Caco-2 (cell line): Measurements from ENCODE around the gene IL1RAPL1. TPM values are rescaled to one million over a fixed set of nuclear protein-coding genes. Genes with fewer than 3 reads are reported as not detected.

Source experiments
- BruUV-seq: library from RNA; stranded (reverse); fragments of 400-500 nt; replicated peaks from 2 replicates; lab custom pipeline; 2021; lab: Mats Ljungman, UMichigan
- CTCF ChIA-PET: fragments of 300-600 bp; sonication (Branson Sonifier 250); formaldehyde crosslinking; loops from one replicate; lab custom pipeline; 2022; ENCODE audit warnings: antibody characterized with exemption; lab: Charles Lee
- POLR2A ChIA-PET: fragments of 300-600 bp; sonication (Branson Sonifier 250); formaldehyde crosslinking; loops from one replicate; lab custom pipeline; 2022; ENCODE audit warnings: antibody characterized with exemption; lab: Charles Lee
- DNase-seq, 2 experiments: peaks; one replicate each; pipeline versions ENCODE4 v3.0.0 to v3.0.0-alpha.2; 2020 to 2022
- H3K27me3 ChIP-seq: replicated peaks from 2 replicates; pipeline ENCODE4 v1.6.0; 2011; ENCODE audit warnings: low read length; ENCODE audit not compliant: control insufficient read depth, insufficient read depth
- H3K36me3 ChIP-seq: 2 replicates; pipeline ENCODE4 v1.5.1; 2011; ENCODE audit warnings: low read length; ENCODE audit not compliant: control insufficient read depth, insufficient read depth
- H3K4me1 ChIP-seq: fragments of 250-450 bp; sonication (Bioruptor Pico); 2 replicates; pipeline ENCODE4 v1.5.1; 2020; ENCODE audit warnings: mild to moderate bottlenecking
- H3K4me3 ChIP-seq: 2 replicates; pipeline ENCODE4 v1.5.1; 2011; ENCODE audit warnings: low read depth, mild to moderate bottlenecking, control low read depth, low read length
- H3K9me3 ChIP-seq: fragments of 250-450 bp; sonication (Bioruptor Pico); 2 replicates; pipeline ENCODE4 v1.5.1; 2020; ENCODE audit warnings: mild to moderate bottlenecking, moderate library complexity
- H3K27ac Mint-ChIP-seq: one replicate; pipeline ENCODE4 v1.8.0; 2022; ENCODE audit warnings: mixed read lengths; ENCODE audit not compliant: unreplicated experiment
- H3K27me3 Mint-ChIP-seq: one replicate; pipeline ENCODE4 v1.8.0; 2022; ENCODE audit warnings: mixed read lengths; ENCODE audit not compliant: insufficient read depth, unreplicated experiment
- H3K36me3 Mint-ChIP-seq: one replicate; pipeline ENCODE4 v1.8.0; 2022; ENCODE audit warnings: mild to moderate bottlenecking, mixed read lengths; ENCODE audit not compliant: insufficient read depth, unreplicated experiment
- H3K4me1 Mint-ChIP-seq: one replicate; pipeline ENCODE4 v1.8.0; 2022; ENCODE audit warnings: low read depth, mixed read lengths; ENCODE audit not compliant: unreplicated experiment
- H3K4me3 Mint-ChIP-seq: one replicate; pipeline ENCODE4 v1.8.0; 2022; ENCODE audit warnings: mild to moderate bottlenecking, moderate library complexity, mixed read lengths; ENCODE audit not compliant: unreplicated experiment
- H3K9me3 Mint-ChIP-seq: one replicate; pipeline ENCODE4 v1.8.0; 2022; ENCODE audit warnings: mixed read lengths; ENCODE audit not compliant: unreplicated experiment
- intact Hi-C: fragments of 100-400 bp; cut with micrococcal nuclease; formaldehyde crosslinking; loops from one replicate; pipeline ENCODE4 v1.10.0; 2022; ENCODE audit not compliant: unreplicated experiment
- total RNA-seq: library from RNA; stranded (reverse); gene quantifications from 2 replicates; pipeline ENCODE4 v1.2.3, GENCODE V29; 2022
- TF ChIP-seq, protein P1 (sequence below), 2 experiments: fragments of 200-600 bp in 1 of 2; IDR thresholded peaks; 1 replicate in 1 of 2; 2 replicates in 1 of 2; pipeline versions ENCODE4 v1.5.1 to v1.8.0; 2011 to 2022; ENCODE audit warnings: antibody characterized with exemption in 1 of 2, control low read depth in 1 of 2, inconsistent platforms in 1 of 2, low read depth in 1 of 2, low read length in 1 of 2, mild to moderate bottlenecking in 1 of 2, moderate library complexity in 1 of 2; ENCODE audit not compliant: insufficient read depth in 1 of 2, severe bottlenecking in 1 of 2, unreplicated experiment in 1 of 2

Gene IL1RAPL1
- total RNA-seq, 1 experiment from 2014 or later: not detected

DNA sequence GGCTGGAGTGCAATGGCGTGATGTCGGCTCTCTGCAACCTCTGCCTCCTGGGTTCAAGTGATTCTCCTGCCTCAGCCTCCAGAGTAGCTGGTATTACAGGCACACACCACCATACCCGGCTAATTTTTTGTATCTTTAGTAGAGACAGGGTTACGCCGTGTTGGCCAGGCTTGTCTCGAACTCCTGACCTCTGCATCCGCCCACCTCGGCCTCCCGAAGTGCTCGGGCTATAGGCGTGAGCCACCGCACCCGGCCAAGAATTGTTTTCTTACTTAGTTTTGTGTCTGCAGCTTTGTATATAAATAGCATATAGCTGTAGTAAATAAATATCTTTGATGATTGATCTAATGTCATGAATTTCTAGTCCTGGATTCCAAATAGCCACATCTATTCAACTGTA is 81.1 kb downstream of the IL1RAPL1 start:
- Mint-ChIP-seq H3K4me3 (no peak overlapping the region), H3K9me3 (no peaks in the 10 kb centered on the region), H3K27me3 (peaks cover 3% of the 10 kb centered on the region), H3K4me1 (no peaks in the 10 kb centered on the region), H3K36me3 (no peaks in the 10 kb centered on the region), H3K27ac (no peak overlapping the region)
- intact Hi-C loops: no loop called here
- no TSS peak for BruUV-seq
- Histone ChIP-seq H3K27me3 (no peaks in the 10 kb centered on the region), H3K36me3 (no peaks in the 10 kb centered on the region), H3K4me3 (no peak overlapping the region), H3K4me1 (no peaks in the 10 kb centered on the region), H3K9me3 (no peaks in the 10 kb centered on the region)
- DNase-seq: no peak
- TF ChIP-seq, protein P1, sequence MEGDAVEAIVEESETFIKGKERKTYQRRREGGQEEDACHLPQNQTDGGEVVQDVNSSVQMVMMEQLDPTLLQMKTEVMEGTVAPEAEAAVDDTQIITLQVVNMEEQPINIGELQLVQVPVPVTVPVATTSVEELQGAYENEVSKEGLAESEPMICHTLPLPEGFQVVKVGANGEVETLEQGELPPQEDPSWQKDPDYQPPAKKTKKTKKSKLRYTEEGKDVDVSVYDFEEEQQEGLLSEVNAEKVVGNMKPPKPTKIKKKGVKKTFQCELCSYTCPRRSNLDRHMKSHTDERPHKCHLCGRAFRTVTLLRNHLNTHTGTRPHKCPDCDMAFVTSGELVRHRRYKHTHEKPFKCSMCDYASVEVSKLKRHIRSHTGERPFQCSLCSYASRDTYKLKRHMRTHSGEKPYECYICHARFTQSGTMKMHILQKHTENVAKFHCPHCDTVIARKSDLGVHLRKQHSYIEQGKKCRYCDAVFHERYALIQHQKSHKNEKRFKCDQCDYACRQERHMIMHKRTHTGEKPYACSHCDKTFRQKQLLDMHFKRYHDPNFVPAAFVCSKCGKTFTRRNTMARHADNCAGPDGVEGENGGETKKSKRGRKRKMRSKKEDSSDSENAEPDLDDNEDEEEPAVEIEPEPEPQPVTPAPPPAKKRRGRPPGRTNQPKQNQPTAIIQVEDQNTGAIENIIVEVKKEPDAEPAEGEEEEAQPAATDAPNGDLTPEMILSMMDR (IDR thresholded peaks at IDR 0.05; ENCODE audit: insufficient read depth in 1 of 2, low read depth in 1 of 2, low read length in 1 of 2, severe bottlenecking in 1 of 2, unreplicated experiment in 1 of 2): no peak
- CTCF ChIA-PET: no interaction called here
- POLR2A ChIA-PET: no interaction called here

DNA sequence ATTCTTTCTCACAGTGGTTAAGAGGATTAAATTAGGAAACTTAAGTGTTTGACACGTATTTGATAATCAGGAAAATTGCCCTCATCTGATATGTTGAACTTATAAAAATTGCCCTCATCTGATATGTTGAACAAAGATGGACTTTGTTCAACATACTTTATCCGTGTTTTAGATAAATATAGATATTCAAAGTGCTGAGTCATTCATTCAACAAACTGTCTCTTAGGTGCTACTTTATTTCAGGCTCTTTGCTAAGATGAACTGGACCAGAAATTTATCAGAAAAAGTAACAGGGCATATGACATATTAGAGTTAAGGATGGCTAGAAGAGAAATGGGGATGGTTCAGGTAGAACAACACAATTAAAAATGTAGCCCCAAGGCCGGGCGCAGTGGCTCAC is 81.7 kb downstream of the IL1RAPL1 start:
- intact Hi-C loops: no loop called here
- H3K27me3 ChIP-seq: no peaks in the 10 kb centered on the region
- peaks cover 3% of the 10 kb centered on the region for H3K27me3 Mint-ChIP-seq
- H3K27ac Mint-ChIP-seq: no peak overlapping the region
- ChIA-PET POLR2A (no interaction called here), CTCF (no interaction called here)
- H3K36me3 ChIP-seq: no peaks in the 10 kb centered on the region
- TF ChIP-seq, protein P1 (IDR thresholded peaks at IDR 0.05; ENCODE audit: insufficient read depth in 1 of 2, low read depth in 1 of 2, low read length in 1 of 2, severe bottlenecking in 1 of 2, unreplicated experiment in 1 of 2): no peak
- H3K4me3 Mint-ChIP-seq: no peak overlapping the region
- no peaks in the 10 kb centered on the region for H3K4me1 ChIP-seq
- H3K36me3 Mint-ChIP-seq: no peaks in the 10 kb centered on the region
- no peak overlapping the region for H3K4me3 ChIP-seq
- DNase-seq: no peak
- BruUV-seq: no TSS peak
- H3K9me3 ChIP-seq: no peaks in the 10 kb centered on the region
- H3K9me3 Mint-ChIP-seq: no peaks in the 10 kb centered on the region
- no peaks in the 10 kb centered on the region for H3K4me1 Mint-ChIP-seq

DNA sequence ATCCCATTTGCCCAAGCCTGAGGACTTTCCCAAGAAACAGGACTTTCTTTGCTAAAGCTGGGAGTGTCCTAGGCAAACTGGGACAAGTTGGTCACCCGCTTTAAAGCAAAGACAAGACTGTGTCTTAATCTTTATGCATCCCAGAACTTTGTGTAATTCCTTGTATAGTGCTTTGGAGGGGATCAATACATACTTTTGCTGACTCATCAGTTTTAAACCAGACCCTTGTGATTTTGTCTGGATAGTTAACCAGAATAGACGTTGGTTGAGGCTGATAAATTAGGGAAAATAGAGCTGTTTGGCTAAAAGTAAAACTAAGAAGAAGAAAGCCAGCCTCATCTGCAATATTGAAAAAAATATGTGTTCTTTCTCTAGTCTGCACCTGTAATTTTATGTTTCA is 82.8 kb downstream of the IL1RAPL1 start:
- Histone ChIP-seq H3K4me3 (no peak overlapping the region), H3K9me3 (no peaks in the 10 kb centered on the region), H3K36me3 (no peaks in the 10 kb centered on the region), H3K27me3 (no peaks in the 10 kb centered on the region), H3K4me1 (no peaks in the 10 kb centered on the region)
- CTCF ChIA-PET: no interaction called here
- Mint-ChIP-seq H3K36me3 (no peaks in the 10 kb centered on the region), H3K9me3 (no peaks in the 10 kb centered on the region), H3K4me3 (no peak overlapping the region), H3K27ac (no peak overlapping the region), H3K4me1 (no peaks in the 10 kb centered on the region), H3K27me3 (no peaks in the 10 kb centered on the region)
- TF ChIP-seq, protein P1 (IDR thresholded peaks at IDR 0.05; ENCODE audit: insufficient read depth in 1 of 2, low read depth in 1 of 2, low read length in 1 of 2, severe bottlenecking in 1 of 2, unreplicated experiment in 1 of 2): no peak
- intact Hi-C loops: no loop called here
- no TSS peak for BruUV-seq
- no peak for DNase-seq
- POLR2A ChIA-PET: no interaction called here
